ENCODE data around the gene TSPOAP1. TPM values are rescaled to one million over a fixed set of nuclear protein-coding genes. Genes with fewer than 3 reads are reported as not detected.

TSPOAP1 gene
- total RNA-seq, 1 experiment from 2014 or later, result 10.9 TPM

DNA sequence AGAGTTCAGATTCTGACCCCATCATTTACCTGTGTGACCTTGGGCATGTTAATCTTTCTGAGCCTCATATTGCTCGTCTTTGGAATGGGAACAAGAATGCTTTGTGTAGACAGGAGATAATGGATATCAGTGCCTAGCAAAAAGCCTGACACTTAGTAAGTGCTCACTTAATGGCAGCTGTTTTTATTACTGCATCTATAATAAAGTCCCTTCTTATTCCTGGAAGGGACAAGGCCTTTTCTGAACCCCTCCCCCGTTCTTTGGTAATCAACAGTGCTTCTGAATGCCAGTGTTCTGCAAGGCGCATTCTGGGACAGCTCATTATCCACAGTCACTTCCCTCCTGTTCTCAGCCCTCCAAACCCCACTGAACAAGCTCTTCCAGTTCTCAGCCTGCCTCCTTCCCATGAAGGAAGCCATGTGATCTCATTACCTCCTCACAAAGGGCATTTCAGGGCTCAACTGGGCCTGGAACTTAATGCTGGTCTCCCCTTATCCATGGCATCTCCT is 48.6 kb upstream of the TSPOAP1 start (continued):
- TF ChIP-seq, protein P1, sequence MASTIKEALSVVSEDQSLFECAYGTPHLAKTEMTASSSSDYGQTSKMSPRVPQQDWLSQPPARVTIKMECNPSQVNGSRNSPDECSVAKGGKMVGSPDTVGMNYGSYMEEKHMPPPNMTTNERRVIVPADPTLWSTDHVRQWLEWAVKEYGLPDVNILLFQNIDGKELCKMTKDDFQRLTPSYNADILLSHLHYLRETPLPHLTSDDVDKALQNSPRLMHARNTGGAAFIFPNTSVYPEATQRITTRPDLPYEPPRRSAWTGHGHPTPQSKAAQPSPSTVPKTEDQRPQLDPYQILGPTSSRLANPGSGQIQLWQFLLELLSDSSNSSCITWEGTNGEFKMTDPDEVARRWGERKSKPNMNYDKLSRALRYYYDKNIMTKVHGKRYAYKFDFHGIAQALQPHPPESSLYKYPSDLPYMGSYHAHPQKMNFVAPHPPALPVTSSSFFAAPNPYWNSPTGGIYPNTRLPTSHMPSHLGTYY (CRISPR knock-in tag; IDR thresholded peaks at IDR 0.05), result no peak
- TF ChIP-seq CREM (CRISPR knock-in tag; IDR thresholded peaks at IDR 0.05) (no peak), SOX15 (CRISPR knock-in tag; IDR thresholded peaks at IDR 0.05) (no peak), HMGA2 (CRISPR knock-in tag; IDR thresholded peaks at IDR 0.05) (no peak), ZNF671 (CRISPR knock-in tag; IDR thresholded peaks at IDR 0.05) (no peak)
- TF ChIP-seq, protein P2, sequence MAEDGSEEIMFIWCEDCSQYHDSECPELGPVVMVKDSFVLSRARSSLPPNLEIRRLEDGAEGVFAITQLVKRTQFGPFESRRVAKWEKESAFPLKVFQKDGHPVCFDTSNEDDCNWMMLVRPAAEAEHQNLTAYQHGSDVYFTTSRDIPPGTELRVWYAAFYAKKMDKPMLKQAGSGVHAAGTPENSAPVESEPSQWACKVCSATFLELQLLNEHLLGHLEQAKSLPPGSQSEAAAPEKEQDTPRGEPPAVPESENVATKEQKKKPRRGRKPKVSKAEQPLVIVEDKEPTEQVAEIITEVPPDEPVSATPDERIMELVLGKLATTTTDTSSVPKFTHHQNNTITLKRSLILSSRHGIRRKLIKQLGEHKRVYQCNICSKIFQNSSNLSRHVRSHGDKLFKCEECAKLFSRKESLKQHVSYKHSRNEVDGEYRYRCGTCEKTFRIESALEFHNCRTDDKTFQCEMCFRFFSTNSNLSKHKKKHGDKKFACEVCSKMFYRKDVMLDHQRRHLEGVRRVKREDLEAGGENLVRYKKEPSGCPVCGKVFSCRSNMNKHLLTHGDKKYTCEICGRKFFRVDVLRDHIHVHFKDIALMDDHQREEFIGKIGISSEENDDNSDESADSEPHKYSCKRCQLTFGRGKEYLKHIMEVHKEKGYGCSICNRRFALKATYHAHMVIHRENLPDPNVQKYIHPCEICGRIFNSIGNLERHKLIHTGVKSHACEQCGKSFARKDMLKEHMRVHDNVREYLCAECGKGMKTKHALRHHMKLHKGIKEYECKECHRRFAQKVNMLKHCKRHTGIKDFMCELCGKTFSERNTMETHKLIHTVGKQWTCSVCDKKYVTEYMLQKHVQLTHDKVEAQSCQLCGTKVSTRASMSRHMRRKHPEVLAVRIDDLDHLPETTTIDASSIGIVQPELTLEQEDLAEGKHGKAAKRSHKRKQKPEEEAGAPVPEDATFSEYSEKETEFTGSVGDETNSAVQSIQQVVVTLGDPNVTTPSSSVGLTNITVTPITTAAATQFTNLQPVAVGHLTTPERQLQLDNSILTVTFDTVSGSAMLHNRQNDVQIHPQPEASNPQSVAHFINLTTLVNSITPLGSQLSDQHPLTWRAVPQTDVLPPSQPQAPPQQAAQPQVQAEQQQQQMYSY (CRISPR knock-in tag; IDR thresholded peaks at IDR 0.05), result no peak

DNA sequence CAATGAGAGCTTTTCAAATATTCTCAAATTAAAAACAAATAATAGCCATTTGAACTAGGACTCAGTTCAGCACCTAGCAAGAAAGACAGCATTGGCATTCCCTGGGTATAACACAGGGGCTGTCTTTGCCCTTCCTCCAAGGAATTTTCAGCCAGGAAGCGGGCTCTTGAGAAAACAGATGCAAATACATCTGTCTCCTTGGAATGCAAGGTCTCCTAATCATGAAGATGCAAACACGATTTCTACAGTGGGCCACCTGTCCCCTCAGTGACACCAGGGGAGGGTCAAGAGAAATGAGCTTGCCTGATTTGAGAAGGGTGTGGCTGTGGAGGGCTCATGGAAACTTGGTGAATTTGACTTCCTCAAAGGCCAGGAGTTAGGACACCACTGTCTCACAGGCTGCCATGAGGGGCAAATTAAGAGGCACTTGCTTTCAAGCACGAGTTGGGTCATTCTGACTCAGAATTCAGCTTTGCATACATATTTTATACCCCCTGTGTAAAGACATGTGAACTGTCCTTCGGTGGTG is 47.9 kb upstream of the TSPOAP1 start:
- Mint-ChIP-seq H3K36me3 (no peaks in the 10 kb centered on the region), H3K27ac (peak overlapping the region; percentile 64; the same call in 1 of the 2 replicates), H3K27me3 (ENCODE audit: low read depth) (no peaks in the 10 kb centered on the region), H3K4me1 (peaks cover 42% of the 10 kb centered on the region), H3K4me3 (no peak overlapping the region), H3K9me3 (no peaks in the 10 kb centered on the region)
- DNase-seq (ENCODE audit: low spot score) (no peak), ATAC-seq (peak; percentile 37; the same call in 1 of the 2 replicates)
- TF ChIP-seq, protein P3, sequence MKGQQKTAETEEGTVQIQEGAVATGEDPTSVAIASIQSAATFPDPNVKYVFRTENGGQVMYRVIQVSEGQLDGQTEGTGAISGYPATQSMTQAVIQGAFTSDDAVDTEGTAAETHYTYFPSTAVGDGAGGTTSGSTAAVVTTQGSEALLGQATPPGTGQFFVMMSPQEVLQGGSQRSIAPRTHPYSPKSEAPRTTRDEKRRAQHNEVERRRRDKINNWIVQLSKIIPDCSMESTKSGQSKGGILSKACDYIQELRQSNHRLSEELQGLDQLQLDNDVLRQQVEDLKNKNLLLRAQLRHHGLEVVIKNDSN (CRISPR knock-in tag; IDR thresholded peaks at IDR 0.05), result no peak
- TF ChIP-seq, protein P2 (CRISPR knock-in tag; IDR thresholded peaks at IDR 0.05), result no peak
- TF ChIP-seq TCF7 (CRISPR knock-in tag; IDR thresholded peaks at IDR 0.05; ENCODE audit: low read depth), result no peak
- TF ChIP-seq EMX1 (CRISPR knock-in tag; IDR thresholded peaks at IDR 0.05), result no peak
- TF ChIP-seq, protein P4, sequence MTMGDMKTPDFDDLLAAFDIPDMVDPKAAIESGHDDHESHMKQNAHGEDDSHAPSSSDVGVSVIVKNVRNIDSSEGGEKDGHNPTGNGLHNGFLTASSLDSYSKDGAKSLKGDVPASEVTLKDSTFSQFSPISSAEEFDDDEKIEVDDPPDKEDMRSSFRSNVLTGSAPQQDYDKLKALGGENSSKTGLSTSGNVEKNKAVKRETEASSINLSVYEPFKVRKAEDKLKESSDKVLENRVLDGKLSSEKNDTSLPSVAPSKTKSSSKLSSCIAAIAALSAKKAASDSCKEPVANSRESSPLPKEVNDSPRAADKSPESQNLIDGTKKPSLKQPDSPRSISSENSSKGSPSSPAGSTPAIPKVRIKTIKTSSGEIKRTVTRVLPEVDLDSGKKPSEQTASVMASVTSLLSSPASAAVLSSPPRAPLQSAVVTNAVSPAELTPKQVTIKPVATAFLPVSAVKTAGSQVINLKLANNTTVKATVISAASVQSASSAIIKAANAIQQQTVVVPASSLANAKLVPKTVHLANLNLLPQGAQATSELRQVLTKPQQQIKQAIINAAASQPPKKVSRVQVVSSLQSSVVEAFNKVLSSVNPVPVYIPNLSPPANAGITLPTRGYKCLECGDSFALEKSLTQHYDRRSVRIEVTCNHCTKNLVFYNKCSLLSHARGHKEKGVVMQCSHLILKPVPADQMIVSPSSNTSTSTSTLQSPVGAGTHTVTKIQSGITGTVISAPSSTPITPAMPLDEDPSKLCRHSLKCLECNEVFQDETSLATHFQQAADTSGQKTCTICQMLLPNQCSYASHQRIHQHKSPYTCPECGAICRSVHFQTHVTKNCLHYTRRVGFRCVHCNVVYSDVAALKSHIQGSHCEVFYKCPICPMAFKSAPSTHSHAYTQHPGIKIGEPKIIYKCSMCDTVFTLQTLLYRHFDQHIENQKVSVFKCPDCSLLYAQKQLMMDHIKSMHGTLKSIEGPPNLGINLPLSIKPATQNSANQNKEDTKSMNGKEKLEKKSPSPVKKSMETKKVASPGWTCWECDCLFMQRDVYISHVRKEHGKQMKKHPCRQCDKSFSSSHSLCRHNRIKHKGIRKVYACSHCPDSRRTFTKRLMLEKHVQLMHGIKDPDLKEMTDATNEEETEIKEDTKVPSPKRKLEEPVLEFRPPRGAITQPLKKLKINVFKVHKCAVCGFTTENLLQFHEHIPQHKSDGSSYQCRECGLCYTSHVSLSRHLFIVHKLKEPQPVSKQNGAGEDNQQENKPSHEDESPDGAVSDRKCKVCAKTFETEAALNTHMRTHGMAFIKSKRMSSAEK (CRISPR knock-in tag; IDR thresholded peaks at IDR 0.05; ENCODE audit: borderline replicate concordance), result no peak
- TF ChIP-seq ATF1 (CRISPR knock-in tag; IDR thresholded peaks at IDR 0.05), result no peak
- POLR2A ChIA-PET, result interaction anchor here (0.7 kb wide), 1 partner anchor 25 kb away, joined by 3 read pairs; the partner anchor contains the start of gene SUPT4H1
- CTCF ChIA-PET, result interaction anchor here (0.8 to 2.1 kb wide), 3 partner anchors 12 to 59 kb away, joined by 3 to 11 read pairs (median 4); partner anchors contain the start of gene RNF43

Measured in WTC11 (cell line).